Left ventricle myocardium superior (tissue), 1 donor: ENCODE data around the gene BSND. TPM values are rescaled to one million over a fixed set of nuclear protein-coding genes. Genes with fewer than 3 reads are reported as not detected.

Experiments used
- ATAC-seq: fragments of 200-7000 bp; cut with Tn5 transposase; one replicate; pipeline ENCODE4 v1.9.1; 2020; ENCODE audit warnings: mild to moderate bottlenecking, moderate library complexity
- DNase-seq: peaks from one replicate; pipeline ENCODE4 v3.0.0-alpha.2; 2020
- intact Hi-C: fragments of 100-400 bp; cut with micrococcal nuclease; formaldehyde crosslinking; loops from one replicate; pipeline ENCODE4 v1.11.0; 2022
- total RNA-seq: library from RNA; stranded (reverse); fragmentation: NEBNext Ultra II Directional; extraction: Animal tissue kit (Norgen Biotek cat#: 25700); gene quantifications from one replicate; pipeline ENCODE4 v1.2.1, GENCODE V29; 2021
- donor health status: DM: no; HTN: yes; CAD: no; lungs with severe emphysema.

Gene BSND
- total RNA-seq, 1 donor from 2014 or later: not detected

- ATAC-seq (no peak), DNase-seq (no peak)
- intact Hi-C loops: no loop called here
These were observed 9.3 kb upstream of the BSND start for GRCh38 chr1:54989473-54989872.

GRCh38 chr1:54989968-54990810 is 8.5 kb upstream of the BSND start:
- ATAC-seq (peak; percentile 91), DNase-seq (peak; percentile 68)
- intact Hi-C loops: no loop called here

- intact Hi-C loops: no loop called here
- ATAC-seq: no peak
- no peak for DNase-seq
These were observed 7.8 kb upstream of the BSND start for GRCh38 chr1:54990916-54991315.

- DNase-seq: no peak
- intact Hi-C loops: no loop called here
- ATAC-seq: no peak
These were observed 6.8 kb upstream of the BSND start for GRCh38 chr1:54991939-54992338.

GRCh38 chr1:54993140-54993539 is 5.6 kb upstream of the BSND start:
- no peak for ATAC-seq
- DNase-seq: no peak
- intact Hi-C loops: no loop called here

GRCh38 chr1:54994355-54994990 is 4.3 kb upstream of the BSND start:
- ATAC-seq: no peak
- no peak for DNase-seq
- intact Hi-C loops: no loop called here

GRCh38 chr1:54995013-54995760 is 3.5 kb upstream of the BSND start:
- intact Hi-C loops: no loop called here
- DNase-seq: no peak
- ATAC-seq: no peak

GRCh38 chr1:54995835-54996234 is 2.9 kb upstream of the BSND start:
- ATAC-seq (no peak), DNase-seq (no peak)
- intact Hi-C loops: loop anchor here (2.0 kb wide), 1 partner anchor 51 kb away; no protein-coding TSS in a partner anchor

GRCh38 chr1:54996359-54996868 is 2.3 kb upstream of the BSND start:
- intact Hi-C loops: loop anchor here (2.0 kb wide), 1 partner anchor 52 kb away; no protein-coding TSS in a partner anchor
- DNase-seq (peak; percentile 75), ATAC-seq (peak; percentile 88)

- intact Hi-C loops: loop anchor here (2.0 kb wide), 1 partner anchor 52 kb away; no protein-coding TSS in a partner anchor
- ATAC-seq (peak; percentile 34), DNase-seq (no peak)
These were observed 1.6 kb upstream of the BSND start for GRCh38 chr1:54996869-54997710.

GRCh38 chr1:54997711-54997986 is 1.1 kb upstream of the BSND start:
- intact Hi-C loops: loop anchor here (2.0 kb wide), 1 partner anchor 53 kb away; no protein-coding TSS in a partner anchor
- ATAC-seq (no peak), DNase-seq (no peak)

GRCh38 chr1:54998100-54998499 is 633 bp upstream of the BSND start:
- ATAC-seq (no peak), DNase-seq (no peak)
- intact Hi-C loops: no loop called here

GRCh38 chr1:55000110-55001085 is 1.7 kb downstream of the BSND start:
- intact Hi-C loops: no loop called here
- ATAC-seq (no peak), DNase-seq (no peak)

- no peak for DNase-seq
- ATAC-seq: no peak
- intact Hi-C loops: no loop called here
These were observed 2.6 kb downstream of the BSND start for GRCh38 chr1:55001311-55001710.

GRCh38 chr1:55002686-55003085 is 4.0 kb downstream of the BSND start:
- intact Hi-C loops: no loop called here
- DNase-seq: no peak
- no peak for ATAC-seq

GRCh38 chr1:55005351-55006140 is 6.8 kb downstream of the BSND start:
- intact Hi-C loops: no loop called here
- ATAC-seq: no peak

GRCh38 chr1:55006931-55007330 is 8.2 kb downstream of the BSND start:
- intact Hi-C loops: no loop called here
- ATAC-seq (no peak), DNase-seq (no peak)

More at GRCh38 chr1:55005351-55006140, 6.8 kb downstream of the BSND start:
- DNase-seq: no peak
